Osteoblast (primary cell): ENCODE data around the gene PAM. TPM values are rescaled to one million over a fixed set of nuclear protein-coding genes. Genes with fewer than 3 reads are reported as not detected.

Experiments used
- DNase-seq: peaks from one replicate; pipeline ENCODE4 v3.0.0; 2011; ENCODE audit warnings: low spot score, mixed read lengths; ENCODE audit not compliant: insufficient read length; ENCODE audit errors: missing footprints
- H2AFZ ChIP-seq: 2 replicates; pipeline ENCODE4 v1.6.0; 2011; ENCODE audit warnings: mild to moderate bottlenecking, low read length
- H3K27ac ChIP-seq: 2 replicates; pipeline ENCODE4 v1.5.1; 2011; ENCODE audit warnings: mild to moderate bottlenecking, low read depth, low read length, moderate library complexity
- H3K27me3 ChIP-seq: 2 replicates; pipeline ENCODE4 v1.6.0; 2012; ENCODE audit warnings: mild to moderate bottlenecking, control low read depth, inconsistent platforms, low read length, moderate library complexity; ENCODE audit not compliant: insufficient read depth
- H3K36me3 ChIP-seq: 2 replicates; pipeline ENCODE4 v1.5.1; 2011; ENCODE audit warnings: mild to moderate bottlenecking, low read length, control low read depth, moderate library complexity; ENCODE audit not compliant: insufficient read depth
- H3K4me1 ChIP-seq: 2 replicates; pipeline ENCODE4 v1.5.1; 2011; ENCODE audit warnings: mild to moderate bottlenecking, low read length, control low read depth, moderate library complexity; ENCODE audit not compliant: insufficient read depth
- H3K4me2 ChIP-seq: 2 replicates; pipeline ENCODE4 v1.6.0; 2011; ENCODE audit warnings: mild to moderate bottlenecking, low read length; ENCODE audit not compliant: insufficient read depth
- H3K4me3 ChIP-seq: fragments of 200-600 bp; sonication (generic); 3 replicates; pipeline ENCODE4 v1.5.1; 2012; ENCODE audit warnings: mild to moderate bottlenecking, low read length, inconsistent platforms; ENCODE audit not compliant: insufficient read depth
- H3K79me2 ChIP-seq: 2 replicates; pipeline ENCODE4 v1.6.0; 2012; ENCODE audit warnings: mild to moderate bottlenecking, low read length, control low read depth, inconsistent platforms; ENCODE audit not compliant: insufficient read depth
- H3K9me3 ChIP-seq: 2 replicates; pipeline ENCODE4 v1.5.1; 2011; ENCODE audit warnings: low read depth, low read length, control low read depth
- H4K20me1 ChIP-seq: 2 replicates; pipeline ENCODE4 v1.6.0; 2012; ENCODE audit warnings: mild to moderate bottlenecking, low read length, control low read depth; ENCODE audit not compliant: insufficient read depth
- CTCF ChIP-seq: IDR thresholded peaks from 2 replicates; pipeline ENCODE4 v1.5.1; 2011; ENCODE audit warnings: mild to moderate bottlenecking, low read depth, low read length, moderate library complexity; ENCODE audit errors: extremely low read depth
- total RNA-seq: library from RNA; depleted of rRNA; stranded (reverse); fragments of >200 nt; gene quantifications from 2 replicates; pipeline ENCODE4 v1.2.3, GENCODE V29; 2012

PAM gene
- total RNA-seq, 1 donor: 248 TPM

GRCh38 chr5:102826629-102827028, 71.5 kb downstream of the PAM start:
- no peak overlapping the region for H3K27ac ChIP-seq
- no peaks in the 10 kb centered on the region for H3K27me3 ChIP-seq
- no peak for DNase-seq
- H2AFZ ChIP-seq: no peak overlapping the region
- no peak overlapping the region for H3K4me2 ChIP-seq
- H3K4me1 ChIP-seq: no peaks in the 10 kb centered on the region
- no peaks in the 10 kb centered on the region for H3K9me3 ChIP-seq
- H3K36me3 ChIP-seq: no peaks in the 10 kb centered on the region
- no peaks in the 10 kb centered on the region for H4K20me1 ChIP-seq
- TF ChIP-seq CTCF: no peak
- no peaks in the 10 kb centered on the region for H3K79me2 ChIP-seq
- no peak overlapping the region for H3K4me3 ChIP-seq

- no peak overlapping the region for H3K4me2 ChIP-seq
These were observed 75.1 kb downstream of the PAM start for GRCh38 chr5:102830241-102830640.

GRCh38 chr5:102832445-102832844, 77.3 kb downstream of the PAM start:
- peak overlapping the region; percentile 22 for H3K27ac ChIP-seq
- no peak for DNase-seq
- no peak for TF ChIP-seq CTCF

More at GRCh38 chr5:102830241-102830640, 75.1 kb downstream of the PAM start:
- H3K9me3 ChIP-seq: no peaks in the 10 kb centered on the region
- H3K79me2 ChIP-seq: no peaks in the 10 kb centered on the region
- no peak overlapping the region for H2AFZ ChIP-seq
- no peaks in the 10 kb centered on the region for H3K36me3 ChIP-seq
- no peaks in the 10 kb centered on the region for H4K20me1 ChIP-seq
- H3K4me3 ChIP-seq: no peak overlapping the region
- no peaks in the 10 kb centered on the region for H3K4me1 ChIP-seq
- DNase-seq: no peak
- TF ChIP-seq CTCF: no peak
- H3K27ac ChIP-seq: no peak overlapping the region
- no peaks in the 10 kb centered on the region for H3K27me3 ChIP-seq

GRCh38 chr5:102833146-102833545, 78.0 kb downstream of the PAM start:
- no peak for DNase-seq
- no peaks in the 10 kb centered on the region for H4K20me1 ChIP-seq

More at GRCh38 chr5:102832445-102832844, 77.3 kb downstream of the PAM start:
- Histone ChIP-seq H3K4me2 (peak overlapping the region; percentile 34), H3K9me3 (no peaks in the 10 kb centered on the region), H3K36me3 (no peaks in the 10 kb centered on the region), H3K4me3 (no peak overlapping the region), H3K4me1 (no peaks in the 10 kb centered on the region), H3K27me3 (no peaks in the 10 kb centered on the region), H2AFZ (peak overlapping the region; percentile 39), H3K79me2 (peaks cover 2% of the 10 kb centered on the region), H4K20me1 (no peaks in the 10 kb centered on the region)

More at GRCh38 chr5:102833146-102833545, 78.0 kb downstream of the PAM start:
- Histone ChIP-seq H3K27ac (peak overlapping the region; percentile 22), H3K4me3 (no peak overlapping the region), H3K79me2 (peaks cover 2% of the 10 kb centered on the region), H3K36me3 (no peaks in the 10 kb centered on the region), H3K9me3 (no peaks in the 10 kb centered on the region), H2AFZ (no peak overlapping the region), H3K4me1 (no peaks in the 10 kb centered on the region), H3K4me2 (no peak overlapping the region), H3K27me3 (no peaks in the 10 kb centered on the region)
- TF ChIP-seq CTCF: no peak
